NCI-H128 (cell line): ENCODE results near the gene EXOC6B.

ENCODE experiments used
- DNase-seq: peaks from one replicate; lab custom pipeline; 2025; ENCODE audit not compliant: unreplicated experiment; lab: John Stamatoyannopoulos, UW

Gene EXOC6B

GRCh38 chr2:72793798-72794440 lies 31.9 kb downstream of the EXOC6B start:
- no peak for DNase-seq

GRCh38 chr2:72789241-72789640 lies 36.6 kb downstream of the EXOC6B start:
- no peak for DNase-seq

GRCh38 chr2:72788756-72789155 lies 37.1 kb downstream of the EXOC6B start:
- DNase-seq, result no peak

GRCh38 chr2:72785517-72785916 lies 40.3 kb downstream of the EXOC6B start:
- no peak for DNase-seq

GRCh38 chr2:72782520-72782919 lies 43.3 kb downstream of the EXOC6B start:
- no peak for DNase-seq

- DNase-seq, result no peak
These were observed 44.4 kb downstream of the EXOC6B start for GRCh38 chr2:72781480-72781879.

- DNase-seq, result no peak
These were observed 45.4 kb downstream of the EXOC6B start for GRCh38 chr2:72780477-72780876.

GRCh38 chr2:72779495-72779894 lies 46.3 kb downstream of the EXOC6B start:
- no peak for DNase-seq

GRCh38 chr2:72778410-72778809 lies 47.4 kb downstream of the EXOC6B start:
- no peak for DNase-seq

GRCh38 chr2:72770879-72771461 lies 54.9 kb downstream of the EXOC6B start:
- DNase-seq, result peak; percentile 15

- DNase-seq, result no peak
These were observed 59.7 kb downstream of the EXOC6B start for GRCh38 chr2:72765997-72766609.

GRCh38 chr2:72762276-72762675 lies 63.6 kb downstream of the EXOC6B start:
- no peak for DNase-seq

GRCh38 chr2:72759755-72760154 lies 66.1 kb downstream of the EXOC6B start:
- DNase-seq, result no peak

- DNase-seq, result no peak
These were observed 68.6 kb downstream of the EXOC6B start for GRCh38 chr2:72757177-72757775.

GRCh38 chr2:72755647-72756423 lies 70.0 kb downstream of the EXOC6B start:
- DNase-seq, result no peak

GRCh38 chr2:72754628-72755320 lies 71.1 kb downstream of the EXOC6B start:
- DNase-seq, result no peak

- no peak for DNase-seq
These were observed 74.7 kb downstream of the EXOC6B start for GRCh38 chr2:72750977-72751639.

- no peak for DNase-seq
These were observed 75.4 kb downstream of the EXOC6B start for GRCh38 chr2:72750466-72750865.

- no peak for DNase-seq
These were observed 78.5 kb downstream of the EXOC6B start for GRCh38 chr2:72747344-72747743.

- DNase-seq, result peak; percentile 20
These were observed 80.0 kb downstream of the EXOC6B start for GRCh38 chr2:72745679-72746368.
